ENCODE measurements around the gene MTG2.
"Not testable (repeated sequence)": the region's sequence is repeated elsewhere in the genome, so short reads cannot be mapped to it uniquely, and the experiment has no call there.

Gene MTG2

DNA sequence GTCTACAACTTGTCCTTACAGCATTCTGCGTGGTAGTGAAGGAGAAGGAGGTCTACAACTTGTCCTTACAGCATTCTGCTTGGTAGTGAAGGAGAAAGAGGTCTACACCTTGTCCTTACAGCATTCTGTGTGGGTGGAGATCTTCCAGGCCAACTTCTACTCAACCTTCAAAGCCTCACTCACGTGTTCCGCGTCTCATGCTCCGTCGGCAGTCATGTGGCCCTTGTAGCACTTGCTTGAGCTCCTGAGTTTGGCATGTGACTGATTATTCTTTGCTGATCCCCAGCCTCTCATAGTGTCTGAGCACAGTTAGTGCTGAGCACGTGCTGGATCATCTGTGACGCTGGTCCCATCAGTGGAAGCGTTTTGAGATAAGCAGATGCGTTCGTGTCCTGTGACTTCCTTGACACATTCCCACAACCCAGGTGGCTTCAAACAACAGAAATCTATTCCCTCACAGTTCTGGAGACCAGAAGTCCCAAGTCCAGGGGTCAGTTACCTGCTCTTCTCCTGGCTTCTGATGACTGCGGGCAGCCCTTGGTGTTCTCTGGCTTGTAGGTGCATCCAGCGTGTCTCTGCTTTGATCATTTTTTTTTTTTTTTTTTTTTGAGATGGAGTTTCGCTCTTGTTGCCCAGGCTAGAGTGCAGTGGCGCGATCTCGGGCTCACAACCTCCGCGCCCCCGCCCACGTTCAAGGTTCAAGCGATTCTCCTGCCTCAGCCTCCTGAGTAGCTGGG is 36.6 kb upstream of the MTG2 start:
- no peak overlapping the region for H3K9ac ChIP-seq (ENCODE audit: low read length)
- H3K79me2 ChIP-seq (ENCODE audit: low read length) = peaks cover 94% of the 10 kb centered on the region
- peaks cover 67% of the 10 kb centered on the region for H4K20me1 ChIP-seq (ENCODE audit: insufficient read depth, low read length)
- H3K27ac ChIP-seq (ENCODE audit: low read length) = no peak overlapping the region
- no peak for TF ChIP-seq EZH2phosphoT487 (IDR thresholded peaks at IDR 0.05; ENCODE audit: low read depth)
- H3K9me3 ChIP-seq (ENCODE audit: insufficient read depth, low read length) = no peaks in the 10 kb centered on the region
- no peak overlapping the region for H3K4me3 ChIP-seq (ENCODE audit: low read length)
- H2AFZ ChIP-seq (ENCODE audit: low read depth, low read length) = no peak overlapping the region
- peaks cover 8% of the 10 kb centered on the region for H3K36me3 ChIP-seq (replicated peaks; ENCODE audit: low read depth, low read length)
- peaks cover 15% of the 10 kb centered on the region for H3K4me1 ChIP-seq (ENCODE audit: low read length)
- no peaks in the 10 kb centered on the region for H3K27me3 ChIP-seq (ENCODE audit: low read depth, low read length)
- H3K4me2 ChIP-seq (ENCODE audit: low read length) = no peak overlapping the region

DNA sequence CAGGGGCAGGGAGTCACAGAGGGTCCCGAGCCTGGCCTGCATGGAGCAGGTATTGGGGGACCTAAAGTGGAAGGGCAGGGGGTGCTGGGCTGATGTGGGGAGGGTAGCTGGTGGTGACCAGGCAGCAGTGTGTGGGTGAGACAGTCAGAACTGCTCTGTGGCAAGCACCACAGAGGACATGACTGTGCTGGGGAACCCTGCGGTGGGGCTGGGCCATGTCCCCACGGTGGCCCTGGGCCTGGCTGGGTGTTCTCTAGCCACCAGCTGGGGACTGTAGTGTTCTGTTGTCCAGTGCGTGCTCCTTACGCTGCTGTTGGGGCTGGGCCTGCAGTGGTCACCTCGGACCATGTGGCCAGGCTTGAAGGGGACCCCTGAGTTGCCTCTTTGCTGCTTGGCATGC is 35.7 kb upstream of the MTG2 start:
- Histone ChIP-seq H3K4me2 (ENCODE audit: low read length) (no peak overlapping the region), H4K20me1 (ENCODE audit: insufficient read depth, low read length) (peaks cover 58% of the 10 kb centered on the region)

DNA sequence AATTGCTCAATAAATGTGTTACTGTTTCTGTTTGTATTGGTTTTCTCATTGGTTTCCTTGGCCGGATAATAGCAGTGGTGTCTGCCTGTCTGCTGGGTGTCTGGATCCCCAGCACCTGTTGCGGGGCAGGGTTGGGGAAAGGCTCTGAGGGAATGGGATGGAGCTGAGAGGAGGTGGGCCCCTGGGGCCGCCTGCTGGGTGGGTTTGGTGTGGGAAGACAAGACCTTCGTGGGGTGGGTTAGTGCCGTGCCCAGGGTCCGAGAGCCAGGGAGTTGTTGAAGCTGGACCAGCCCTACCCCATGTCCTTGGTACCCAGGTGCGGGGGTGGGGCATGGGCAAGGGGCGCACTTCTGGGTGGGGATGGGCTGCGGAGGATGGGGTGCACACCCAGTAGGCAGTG is 35.3 kb upstream of the MTG2 start:
- Histone ChIP-seq H3K27ac (ENCODE audit: low read length) (no peak overlapping the region), H3K9ac (ENCODE audit: low read length) (no peak overlapping the region), H4K20me1 (ENCODE audit: insufficient read depth, low read length) (peaks cover 55% of the 10 kb centered on the region), H3K4me3 (ENCODE audit: low read length) (no peak overlapping the region), H3K4me1 (ENCODE audit: low read length) (peaks cover 7% of the 10 kb centered on the region), H3K27me3 (ENCODE audit: low read depth, low read length) (no peaks in the 10 kb centered on the region), H3K79me2 (ENCODE audit: low read length) (peaks cover 93% of the 10 kb centered on the region), H2AFZ (ENCODE audit: low read depth, low read length) (no peak overlapping the region), H3K4me2 (ENCODE audit: low read length) (no peak overlapping the region), H3K36me3 (replicated peaks; ENCODE audit: low read depth, low read length) (peaks cover 11% of the 10 kb centered on the region), H3K9me3 (ENCODE audit: insufficient read depth, low read length) (no peaks in the 10 kb centered on the region)
- TF ChIP-seq EZH2phosphoT487 (IDR thresholded peaks at IDR 0.05; ENCODE audit: low read depth) = no peak
- TF ChIP-seq, protein P1, sequence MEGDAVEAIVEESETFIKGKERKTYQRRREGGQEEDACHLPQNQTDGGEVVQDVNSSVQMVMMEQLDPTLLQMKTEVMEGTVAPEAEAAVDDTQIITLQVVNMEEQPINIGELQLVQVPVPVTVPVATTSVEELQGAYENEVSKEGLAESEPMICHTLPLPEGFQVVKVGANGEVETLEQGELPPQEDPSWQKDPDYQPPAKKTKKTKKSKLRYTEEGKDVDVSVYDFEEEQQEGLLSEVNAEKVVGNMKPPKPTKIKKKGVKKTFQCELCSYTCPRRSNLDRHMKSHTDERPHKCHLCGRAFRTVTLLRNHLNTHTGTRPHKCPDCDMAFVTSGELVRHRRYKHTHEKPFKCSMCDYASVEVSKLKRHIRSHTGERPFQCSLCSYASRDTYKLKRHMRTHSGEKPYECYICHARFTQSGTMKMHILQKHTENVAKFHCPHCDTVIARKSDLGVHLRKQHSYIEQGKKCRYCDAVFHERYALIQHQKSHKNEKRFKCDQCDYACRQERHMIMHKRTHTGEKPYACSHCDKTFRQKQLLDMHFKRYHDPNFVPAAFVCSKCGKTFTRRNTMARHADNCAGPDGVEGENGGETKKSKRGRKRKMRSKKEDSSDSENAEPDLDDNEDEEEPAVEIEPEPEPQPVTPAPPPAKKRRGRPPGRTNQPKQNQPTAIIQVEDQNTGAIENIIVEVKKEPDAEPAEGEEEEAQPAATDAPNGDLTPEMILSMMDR (IDR thresholded peaks at IDR 0.05; ENCODE audit: low read depth, low read length) = no peak

More for the DNA sequence above, 35.7 kb upstream of the MTG2 start:
- no peak for TF ChIP-seq EZH2phosphoT487 (IDR thresholded peaks at IDR 0.05; ENCODE audit: low read depth)
- TF ChIP-seq, protein P1 (IDR thresholded peaks at IDR 0.05; ENCODE audit: low read depth, low read length) = no peak
- H3K27ac ChIP-seq (ENCODE audit: low read length) = no peak overlapping the region
- H3K4me1 ChIP-seq (ENCODE audit: low read length) = peaks cover 7% of the 10 kb centered on the region
- H3K27me3 ChIP-seq (ENCODE audit: low read depth, low read length) = no peaks in the 10 kb centered on the region
- H3K9ac ChIP-seq (ENCODE audit: low read length) = no peak overlapping the region
- H3K4me3 ChIP-seq (ENCODE audit: low read length) = no peak overlapping the region
- H3K9me3 ChIP-seq (ENCODE audit: insufficient read depth, low read length) = no peaks in the 10 kb centered on the region
- peaks cover 94% of the 10 kb centered on the region for H3K79me2 ChIP-seq (ENCODE audit: low read length)
- peaks cover 7% of the 10 kb centered on the region for H3K36me3 ChIP-seq (replicated peaks; ENCODE audit: low read depth, low read length)
- H2AFZ ChIP-seq (ENCODE audit: low read depth, low read length) = no peak overlapping the region

DNA sequence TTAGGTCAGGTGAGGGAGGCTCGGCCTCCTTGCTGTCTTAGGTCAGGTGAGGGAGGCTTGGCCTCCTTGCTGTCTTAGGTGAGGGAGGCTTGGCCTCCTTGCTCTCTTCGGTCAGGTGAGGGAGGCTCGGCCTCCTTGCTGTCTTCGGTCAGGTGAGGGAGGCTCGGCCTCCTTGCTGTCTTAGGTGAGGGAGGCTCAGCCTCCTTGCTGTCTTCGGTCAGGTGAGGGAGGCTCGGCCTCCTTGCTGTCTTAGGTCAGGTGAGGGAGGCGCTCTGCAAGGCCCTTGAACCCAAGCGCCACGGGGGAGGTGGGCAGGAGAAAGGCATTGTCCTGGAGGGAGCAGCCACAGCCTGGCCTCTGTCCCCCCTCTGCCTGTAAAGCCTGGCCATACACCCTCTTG is 34.4 kb upstream of the MTG2 start:
- H3K4me3 ChIP-seq (ENCODE audit: low read length); H3K9me3 ChIP-seq (ENCODE audit: insufficient read depth, low read length); H3K27me3 ChIP-seq (ENCODE audit: low read depth, low read length); H3K9ac ChIP-seq (ENCODE audit: low read length); H3K4me1 ChIP-seq (ENCODE audit: low read length); H3K4me2 ChIP-seq (ENCODE audit: low read length); H3K27ac ChIP-seq (ENCODE audit: low read length); H2AFZ ChIP-seq (ENCODE audit: low read depth, low read length): not testable (repeated sequence)
- H3K36me3 ChIP-seq (replicated peaks; ENCODE audit: low read depth, low read length) = peaks cover 20% of the 10 kb centered on the region
- H4K20me1 ChIP-seq (ENCODE audit: insufficient read depth, low read length) = peaks cover 55% of the 10 kb centered on the region
- H3K79me2 ChIP-seq (ENCODE audit: low read length) = peaks cover 90% of the 10 kb centered on the region

DNA sequence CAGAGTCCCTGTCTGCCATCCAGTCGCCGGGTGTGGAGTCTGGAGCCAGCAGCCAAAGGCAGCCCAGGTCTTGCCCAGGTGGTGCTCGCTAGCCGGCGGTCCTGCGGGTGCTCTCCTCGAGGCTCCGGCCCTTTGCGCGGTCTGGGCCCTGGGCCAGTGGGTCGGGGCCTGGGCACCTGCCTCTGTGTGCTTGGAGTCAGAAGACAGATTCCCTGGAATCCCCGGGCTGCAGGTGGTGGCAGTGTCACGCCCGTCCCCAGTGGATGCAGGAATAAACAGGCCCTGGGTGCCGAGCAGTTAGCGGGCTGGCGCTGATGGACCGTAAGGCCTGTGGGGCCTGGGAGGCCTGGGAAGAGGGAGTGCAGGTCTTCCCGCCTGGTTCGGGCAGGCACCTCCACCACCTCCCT is 33.9 kb upstream of the MTG2 start:
- no peaks in the 10 kb centered on the region for H3K27me3 ChIP-seq (ENCODE audit: low read depth, low read length)
- H3K9ac ChIP-seq (ENCODE audit: low read length) = no peak overlapping the region
- no peak overlapping the region for H3K4me3 ChIP-seq (ENCODE audit: low read length)
- peaks cover 57% of the 10 kb centered on the region for H4K20me1 ChIP-seq (ENCODE audit: insufficient read depth, low read length)
- H3K27ac ChIP-seq (ENCODE audit: low read length) = no peak overlapping the region
- H3K4me2 ChIP-seq (ENCODE audit: low read length) = no peak overlapping the region
- no peak overlapping the region for H2AFZ ChIP-seq (ENCODE audit: low read depth, low read length)
- TF ChIP-seq EZH2phosphoT487 (IDR thresholded peaks at IDR 0.05; ENCODE audit: low read depth) = no peak
- TF ChIP-seq, protein P1 (IDR thresholded peaks at IDR 0.05; ENCODE audit: low read depth, low read length) = no peak
- peaks cover 25% of the 10 kb centered on the region for H3K36me3 ChIP-seq (replicated peaks; ENCODE audit: low read depth, low read length)
- H3K79me2 ChIP-seq (ENCODE audit: low read length) = peaks cover 91% of the 10 kb centered on the region
- peaks cover 7% of the 10 kb centered on the region for H3K4me1 ChIP-seq (ENCODE audit: low read length)
- no peaks in the 10 kb centered on the region for H3K9me3 ChIP-seq (ENCODE audit: insufficient read depth, low read length)
